B cell (primary cell): Measurements from ENCODE around the gene CNTN4. TPM values are rescaled to one million over a fixed set of nuclear protein-coding genes. Genes with fewer than 3 reads are reported as not detected.

Experiments
- ATAC-seq: fragments of 200-7000 bp; cut with Tn5 transposase; one replicate; pipeline ENCODE4 v1.10.0; 2021; ENCODE audit warnings: low read depth, mild to moderate bottlenecking, moderate number of reproducible peaks, moderate library complexity
- CTCF ChIA-PET: fragments of 350-600 bp; sonication (Branson Sonifier 250); formaldehyde crosslinking; loops from one replicate; lab custom pipeline; 2021; ENCODE audit warnings: antibody characterized with exemption, inconsistent platforms; lab: Charles Lee
- POLR2A ChIA-PET: fragments of 350-600 bp; sonication (Branson Sonifier 250); formaldehyde crosslinking; loops from one replicate; lab custom pipeline; 2021; ENCODE audit warnings: antibody characterized with exemption; lab: Charles Lee
- DNase-seq: peaks from one replicate; pipeline ENCODE4 v3.0.0; 2013
- H2AFZ ChIP-seq: 2 replicates; pipeline ENCODE4 v1.6.1; 2012; ENCODE audit warnings: mild to moderate bottlenecking, low read depth, low read length; ENCODE audit not compliant: insufficient read depth, poor library complexity, severe bottlenecking
- H3K27ac ChIP-seq, 2 donors: 1 replicate in 1 of 2; 2 replicates in 1 of 2; pipeline ENCODE4 v1.5.1; 2012 to 2013; ENCODE audit warnings: low read length in 2 of 2, mild to moderate bottlenecking in 2 of 2, moderate library complexity in 1 of 2
- H3K27me3 ChIP-seq, 4 experiments: fragments of 200-600 bp in 1 of 4; sonication (generic) in 1 of 4; replicated peaks in 1 of 4; 1 replicate in 2 of 4; 2 replicates in 2 of 4; pipeline versions ENCODE4 v1.6.1 to v1.7.0; 2013 to 2016; ENCODE audit warnings: low read length in 3 of 4, mild to moderate bottlenecking in 2 of 4, mixed read lengths in 1 of 4, moderate library complexity in 1 of 4; ENCODE audit not compliant: insufficient read depth in 4 of 4, control insufficient read depth in 3 of 4; ENCODE audit errors: control extremely low read depth in 1 of 4
- H3K36me3 ChIP-seq, 2 experiments: replicated peaks in 1 of 2; 1 replicate in 1 of 2; 2 replicates in 1 of 2; pipeline versions ENCODE4 v1.6.1 to v1.7.1; 2013; ENCODE audit warnings: low read length in 1 of 2; ENCODE audit not compliant: insufficient read depth in 2 of 2, control insufficient read depth in 1 of 2; ENCODE audit errors: control extremely low read depth in 1 of 2, extremely low read depth in 1 of 2
- H3K4me1 ChIP-seq, 2 donors: fragments of 200-600 bp in 1 of 2; sonication (generic) in 1 of 2; 1 replicate in 1 of 2; 2 replicates in 1 of 2; pipeline versions ENCODE4 v1.5.1 to v1.6.1; 2013 to 2017; ENCODE audit warnings: low read length in 2 of 2; ENCODE audit not compliant: control insufficient read depth in 2 of 2, insufficient read depth in 2 of 2
- H3K4me2 ChIP-seq: replicated peaks from 2 replicates; pipeline ENCODE3; 2012; ENCODE audit warnings: mild to moderate bottlenecking, low read depth, low read length; ENCODE audit not compliant: poor library complexity, severe bottlenecking
- H3K4me3 ChIP-seq, 5 experiments: fragments of 200-600 bp in 1 of 5; sonication (generic) in 1 of 5; 1 replicate in 3 of 5; 2 replicates in 2 of 5; pipeline versions ENCODE4 v1.5.1 to v1.7.0; 2011 to 2016; ENCODE audit warnings: low read length in 4 of 5, mild to moderate bottlenecking in 4 of 5, low read depth in 2 of 5, control low read depth in 1 of 5, moderate library complexity in 1 of 5; ENCODE audit not compliant: insufficient read depth in 1 of 5; ENCODE audit errors: control extremely low read depth in 1 of 5, extremely low read depth in 1 of 5
- H3K79me2 ChIP-seq: fragments of 200-600 bp; sonication (generic); one replicate; pipeline ENCODE4 v1.6.0; 2016; ENCODE audit warnings: low read length; ENCODE audit not compliant: control insufficient read depth, insufficient read depth
- H3K9ac ChIP-seq: fragments of 200-600 bp; sonication (generic); 2 replicates; pipeline ENCODE4 v1.6.1; 2017; ENCODE audit warnings: mild to moderate bottlenecking, low read length, moderate library complexity
- H3K9me3 ChIP-seq, 3 donors: one replicate each; pipeline versions ENCODE4 v1.6.1 to v1.7.1; 2013; ENCODE audit warnings: low read length in 2 of 3; ENCODE audit not compliant: control insufficient read depth in 2 of 3, insufficient read depth in 1 of 3; ENCODE audit errors: control extremely low read depth in 1 of 3
- H4K20me1 ChIP-seq: 2 replicates; pipeline ENCODE4 v1.6.0; 2012; ENCODE audit warnings: mild to moderate bottlenecking, low read length; ENCODE audit not compliant: insufficient read depth, control insufficient read depth, poor library complexity, severe bottlenecking
- H3K27ac Mint-ChIP-seq: one replicate; pipeline ENCODE4 v1.8.0; 2021; ENCODE audit warnings: mixed read lengths
- H3K27me3 Mint-ChIP-seq: one replicate; pipeline ENCODE4 v1.8.0; 2021; ENCODE audit warnings: mixed read lengths
- H3K4me1 Mint-ChIP-seq: one replicate; pipeline ENCODE4 v1.8.0; 2021; ENCODE audit warnings: mixed read lengths
- H3K4me3 Mint-ChIP-seq: one replicate; pipeline ENCODE4 v1.8.0; 2021; ENCODE audit warnings: mixed read lengths
- H3K9me3 Mint-ChIP-seq: one replicate; pipeline ENCODE4 v1.8.0; 2022; ENCODE audit warnings: mixed read lengths; ENCODE audit not compliant: insufficient read depth
- CTCF ChIP-seq: fragments of 200-600 bp; IDR thresholded peaks from one replicate; pipeline ENCODE4 v1.8.0; 2022; ENCODE audit warnings: antibody characterized with exemption, mild to moderate bottlenecking
- EZH2 ChIP-seq: IDR thresholded peaks from 2 replicates; pipeline ENCODE4 v1.6.1; 2012; ENCODE audit warnings: borderline replicate concordance, low read depth, mild to moderate bottlenecking, moderate library complexity, low read length; ENCODE audit not compliant: insufficient read depth, poor library complexity, severe bottlenecking
- WGBS: methylation state at CpG from one replicate; pipeline ENCODE4 v1.1.5; 2013; ENCODE audit warnings: missing lambda C conversion rate; ENCODE audit not compliant: insufficient coverage; 5-methylcytosine and 5-hydroxymethylcytosine counted together
- intact Hi-C: fragments of 100-400 bp; cut with micrococcal nuclease; formaldehyde crosslinking; loops from one replicate; pipeline ENCODE4 v1.10.0; 2022
- polyA plus RNA-seq: library from polyadenylated mRNA; depleted of rRNA; stranded (reverse); fragments of >200 nt; gene quantifications from 2 replicates; pipeline ENCODE4 v1.2.3, GENCODE V29; 2012
- total RNA-seq, 2 donors: library from RNA; stranded (reverse); fragments of 120-200 nt in 1 of 2; gene quantifications; 1 replicate in 1 of 2; 2 replicates in 1 of 2; pipeline versions ENCODE4 v1.2.3 to v1.2.4, GENCODE V29; 2013 to 2022

The CNTN4 gene
- total and polyA plus RNA-seq, 2 donors (not counting 1 experiment from before 2014, with no cell fraction given) = 0.05 TPM; not detected in 1

- CTCF ChIA-PET = no interaction called here
- H3K4me3 ChIP-seq = no peak overlapping the region
- no peaks in the 10 kb centered on the region for H3K4me1 ChIP-seq
- no peak overlapping the region for H2AFZ ChIP-seq
- H3K9ac ChIP-seq = no peak overlapping the region
- H3K27ac Mint-ChIP-seq = no peak overlapping the region
- H3K9me3 ChIP-seq = no peaks in the 10 kb centered on the region
- TF ChIP-seq EZH2 (no peak), CTCF (no peak)
- H3K4me1 Mint-ChIP-seq = no peaks in the 10 kb centered on the region
- H3K4me3 Mint-ChIP-seq = no peak overlapping the region
- H3K79me2 ChIP-seq = no peaks in the 10 kb centered on the region
- H3K27me3 ChIP-seq = no peaks in the 10 kb centered on the region
- no peaks in the 10 kb centered on the region for H3K36me3 ChIP-seq
- intact Hi-C loops = no loop called here
- no peak overlapping the region for H3K4me2 ChIP-seq
- H3K27me3 Mint-ChIP-seq = no peaks in the 10 kb centered on the region
- WGBS = 90% methylated on average over 2 of the region's 3 CpGs
- no peak overlapping the region for H3K27ac ChIP-seq
- POLR2A ChIA-PET = no interaction called here
- H3K9me3 Mint-ChIP-seq = no peaks in the 10 kb centered on the region
- H4K20me1 ChIP-seq = no peaks in the 10 kb centered on the region
- ATAC-seq (no peak), DNase-seq (no peak)
Measured at GRCh38 chr3:2597615-2598014, 498.9 kb downstream of the CNTN4 start.

GRCh38 chr3:2599471-2599870 lies 500.8 kb downstream of the CNTN4 start:
- ChIA-PET CTCF (no interaction called here), POLR2A (no interaction called here)
- intact Hi-C loops = no loop called here
- TF ChIP-seq EZH2 (no peak), CTCF (no peak)
- Mint-ChIP-seq H3K27me3 (no peaks in the 10 kb centered on the region), H3K4me1 (no peaks in the 10 kb centered on the region), H3K9me3 (no peaks in the 10 kb centered on the region), H3K27ac (no peak overlapping the region), H3K4me3 (no peak overlapping the region)
- DNase-seq (no peak), ATAC-seq (no peak)
- Histone ChIP-seq H3K36me3 (no peaks in the 10 kb centered on the region), H3K27ac (no peak overlapping the region), H3K27me3 (no peaks in the 10 kb centered on the region), H2AFZ (no peak overlapping the region), H3K4me3 (no peak overlapping the region), H4K20me1 (no peaks in the 10 kb centered on the region), H3K9me3 (no peaks in the 10 kb centered on the region), H3K9ac (no peak overlapping the region), H3K4me2 (no peak overlapping the region), H3K79me2 (no peaks in the 10 kb centered on the region), H3K4me1 (no peaks in the 10 kb centered on the region)
- WGBS = no CpG with 5 or more reads among the region's 1 CpG
